ENCODE results near the gene PTX3. TPM values are rescaled to one million over a fixed set of nuclear protein-coding genes. Genes with fewer than 3 reads are reported as not detected.
A peak's percentile ranks its signal among the peaks of the same experiment; 100 is the strongest.

The PTX3 gene
- polyA plus RNA-seq (ENCODE audit: insufficient read length in 4 of 4), result 1 to 10 TPM; 3.8 to 5.4 (median 4.1) TPM

DNA sequence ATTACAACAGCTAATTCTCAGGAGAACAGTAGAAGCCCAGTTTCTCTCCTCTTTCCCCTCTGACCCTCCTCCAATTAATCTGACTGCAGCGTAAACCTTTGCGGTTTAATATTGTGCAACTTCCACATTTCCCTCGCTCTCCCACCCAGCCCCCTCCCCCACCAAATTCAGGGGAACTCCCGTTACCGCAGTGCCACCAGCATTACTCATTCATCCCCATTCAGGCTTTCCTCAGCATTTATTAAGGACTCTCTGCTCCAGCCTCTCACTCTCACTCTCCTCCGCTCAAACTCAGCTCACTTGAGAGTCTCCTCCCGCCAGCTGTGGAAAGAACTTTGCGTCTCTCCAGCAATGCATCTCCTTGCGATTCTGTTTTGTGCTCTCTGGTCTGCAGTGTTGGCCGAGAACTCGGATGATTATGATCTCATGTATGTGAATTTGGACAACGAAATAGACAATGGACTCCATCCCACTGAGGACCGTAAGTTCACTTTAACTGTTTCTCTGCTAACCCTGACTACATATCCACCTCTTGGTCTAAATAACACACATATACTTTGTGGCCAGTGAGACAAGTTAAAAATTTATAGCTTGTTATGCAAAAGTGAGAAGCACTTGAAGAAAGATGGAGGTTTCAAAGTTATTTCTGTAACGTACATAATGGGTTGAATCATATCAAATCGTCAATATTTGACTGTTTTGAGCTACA lies at the start of gene PTX3:
Gene PTX3 (plus strand): TSS at position 268 of the 709 bp plus-strand sequence. CDS start 84 bp downstream, at position 352.
- peak; percentile 20 to 79 (median 52) for DNase-seq (ENCODE audit: low read depth in 4 of 4, low spot score in 2 of 4)

DNA sequence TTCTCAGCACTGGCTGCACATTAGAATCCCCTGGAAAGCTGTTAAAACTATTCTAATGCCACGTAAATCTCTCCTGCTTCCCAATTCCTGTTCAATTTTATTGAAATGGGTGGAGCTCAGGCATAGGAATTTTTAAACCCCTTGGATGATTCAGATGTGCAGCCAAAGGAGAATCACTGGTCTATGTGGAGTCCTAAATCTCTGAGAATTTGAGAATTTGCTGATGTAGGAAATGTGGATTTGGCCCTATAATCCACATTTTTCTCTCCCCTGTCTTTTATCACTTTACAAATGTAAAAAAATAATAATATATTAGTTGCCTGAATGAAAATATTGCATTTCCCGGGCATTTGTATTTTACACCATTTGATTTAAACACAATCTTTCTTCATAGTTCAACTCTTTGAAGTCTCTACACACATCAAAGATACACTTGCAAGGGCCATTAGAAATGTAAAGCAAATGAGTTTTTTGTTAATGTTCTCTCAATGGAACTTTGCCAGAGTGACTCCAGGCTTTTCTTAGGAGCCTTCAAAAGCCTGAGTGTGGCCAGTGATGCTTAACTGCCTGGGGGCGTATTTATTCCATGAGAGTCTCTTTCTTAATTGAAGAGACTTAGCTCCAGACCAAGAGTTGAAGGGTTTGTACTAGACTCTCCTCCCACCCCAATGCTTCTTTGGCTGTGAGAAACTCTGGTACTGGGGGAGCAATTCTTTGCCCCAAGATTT lies 48.8 kb upstream of the PTX3 start:
- DNase-seq (ENCODE audit: low read depth in 4 of 4, low spot score in 2 of 4), result peak in 1 of 4 donors; percentile 32

DNA sequence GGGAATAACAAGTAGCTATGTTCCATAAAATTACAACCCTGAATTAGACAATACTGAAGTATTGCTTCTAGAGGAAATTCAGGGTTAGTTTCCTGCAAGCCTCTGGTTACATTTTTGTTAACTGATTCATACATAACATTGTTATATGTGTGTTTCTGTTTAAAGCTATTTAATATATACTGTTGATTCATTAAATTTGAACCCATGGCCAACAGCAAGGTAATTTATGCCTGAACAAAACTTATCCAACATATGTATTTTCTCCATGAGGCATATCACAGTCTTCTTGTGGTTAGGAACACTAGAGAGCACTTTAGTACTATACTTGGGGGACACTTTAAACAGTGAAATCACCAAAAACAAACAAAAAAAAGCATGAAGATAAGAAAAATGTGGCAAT lies 47.7 kb upstream of the PTX3 start:
- no peak for DNase-seq (ENCODE audit: low read depth in 4 of 4, low spot score in 2 of 4)

DNA sequence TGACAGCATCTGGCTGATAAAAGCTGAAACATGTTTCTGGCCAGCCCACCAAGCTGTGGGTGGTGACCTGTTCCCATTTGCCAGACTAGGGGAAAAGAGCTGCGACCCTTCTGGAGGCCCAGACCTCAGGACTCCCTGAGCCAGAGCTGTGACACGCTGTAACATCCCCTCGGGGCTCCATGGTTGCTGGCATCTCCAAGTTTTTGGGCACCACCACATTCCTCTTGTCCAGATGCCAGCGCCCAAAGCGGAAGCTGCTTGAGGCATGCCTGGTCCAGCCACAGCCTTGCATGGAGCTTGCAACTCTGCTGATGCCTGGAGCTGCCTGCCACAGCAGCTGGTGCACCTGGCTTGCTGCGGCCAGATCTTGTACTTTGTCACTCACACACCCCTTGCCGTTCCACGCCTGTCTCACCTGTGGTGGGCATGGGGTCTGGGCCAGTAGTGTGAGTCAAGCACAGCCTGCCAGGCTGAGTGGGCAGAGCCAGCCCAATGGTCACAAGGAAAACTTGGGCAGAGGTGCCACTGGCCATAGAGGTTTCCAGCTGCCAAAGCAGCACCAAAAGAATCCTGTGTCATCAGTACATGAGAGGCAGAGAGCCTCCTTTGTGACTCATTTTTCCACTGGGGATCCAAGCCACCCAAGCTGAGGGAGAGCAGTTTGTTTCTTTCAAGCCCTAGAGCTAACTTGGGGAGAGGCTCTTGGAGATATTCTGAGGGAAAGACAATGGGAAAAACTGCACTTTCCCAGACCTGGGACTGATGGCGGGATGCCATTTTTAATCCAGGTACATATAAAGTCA lies 45.7 kb upstream of the PTX3 start:
- DNase-seq (ENCODE audit: low read depth in 4 of 4, low spot score in 2 of 4), result no peak

DNA sequence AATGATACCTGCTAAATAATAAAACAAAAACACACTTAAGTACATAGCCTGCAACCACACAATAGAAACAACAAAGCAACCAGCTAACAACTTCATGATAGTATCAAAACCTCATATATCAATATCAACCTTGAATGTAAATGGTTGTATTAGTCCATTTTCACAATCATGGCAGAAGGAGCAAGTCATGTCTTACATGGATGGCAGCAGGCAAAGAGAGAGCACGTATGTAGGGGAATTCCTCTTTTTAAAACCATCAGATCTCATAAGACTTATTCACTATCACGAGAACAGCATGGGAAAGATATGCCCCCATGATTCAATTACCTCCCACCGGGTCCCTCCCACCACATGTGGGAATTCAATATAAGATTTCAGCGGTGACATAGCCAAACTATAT lies 44.5 kb upstream of the PTX3 start:
- DNase-seq (ENCODE audit: low read depth in 4 of 4, low spot score in 2 of 4), result no peak

DNA sequence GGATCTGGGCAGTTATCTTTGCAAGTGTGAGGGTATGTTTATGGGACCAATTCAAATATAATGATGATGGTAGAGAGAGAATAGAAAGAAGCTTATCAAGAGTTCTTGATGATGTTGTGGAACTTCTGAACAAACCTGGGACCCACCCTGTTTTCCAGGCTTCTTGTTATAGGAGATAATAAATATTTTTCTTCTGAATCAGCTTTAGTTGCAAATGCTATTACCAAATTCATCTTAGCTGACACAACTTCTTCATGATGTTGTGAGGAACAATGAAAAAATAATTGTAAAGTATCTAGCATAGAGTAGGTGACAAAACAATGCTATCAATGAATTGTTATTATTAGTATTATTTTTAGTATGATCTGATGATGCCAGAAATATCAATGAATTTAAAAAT lies 43.5 kb upstream of the PTX3 start:
- no peak for DNase-seq (ENCODE audit: low read depth in 4 of 4, low spot score in 2 of 4)

DNA sequence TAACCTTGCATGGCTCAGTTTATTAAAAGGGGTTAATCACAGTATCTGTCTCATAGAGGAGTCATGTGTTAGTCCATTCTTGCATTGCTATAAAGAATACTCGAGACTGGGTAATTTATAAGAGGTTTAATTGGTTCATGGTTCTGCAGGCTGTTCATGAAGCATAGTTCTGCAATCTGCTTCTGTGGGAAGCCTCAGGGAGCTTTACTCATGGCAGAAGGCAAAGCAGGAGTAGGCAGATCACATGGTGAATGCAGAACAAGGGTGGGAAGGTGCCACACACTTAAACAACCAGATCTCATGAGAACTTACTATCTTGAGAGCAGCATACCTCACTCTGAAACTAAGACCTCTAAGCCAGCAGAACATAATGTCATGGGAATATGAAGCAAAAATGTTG lies 42.2 kb upstream of the PTX3 start:
- DNase-seq (ENCODE audit: low read depth in 4 of 4, low spot score in 2 of 4), result no peak

DNA sequence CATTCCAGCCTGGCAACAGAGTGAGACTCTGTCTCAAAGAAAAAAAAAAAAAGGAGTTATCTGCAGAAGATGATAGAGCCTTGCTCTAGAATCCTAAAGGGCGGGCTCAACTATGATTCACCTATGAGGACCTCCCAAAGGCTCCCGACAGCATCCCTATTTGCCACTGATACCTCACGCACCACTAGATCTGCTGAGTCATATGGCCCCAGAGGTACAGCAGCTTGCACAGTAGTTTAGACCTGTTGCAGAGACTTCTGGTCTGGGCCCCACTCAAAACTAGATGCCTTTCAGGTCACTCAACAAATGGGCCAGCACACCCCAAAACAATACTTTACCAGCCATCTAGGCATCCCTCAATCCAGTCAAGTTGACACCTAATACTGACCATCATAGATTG lies 38.1 kb upstream of the PTX3 start:
- DNase-seq (ENCODE audit: low read depth in 4 of 4, low spot score in 2 of 4), result no peak

DNA sequence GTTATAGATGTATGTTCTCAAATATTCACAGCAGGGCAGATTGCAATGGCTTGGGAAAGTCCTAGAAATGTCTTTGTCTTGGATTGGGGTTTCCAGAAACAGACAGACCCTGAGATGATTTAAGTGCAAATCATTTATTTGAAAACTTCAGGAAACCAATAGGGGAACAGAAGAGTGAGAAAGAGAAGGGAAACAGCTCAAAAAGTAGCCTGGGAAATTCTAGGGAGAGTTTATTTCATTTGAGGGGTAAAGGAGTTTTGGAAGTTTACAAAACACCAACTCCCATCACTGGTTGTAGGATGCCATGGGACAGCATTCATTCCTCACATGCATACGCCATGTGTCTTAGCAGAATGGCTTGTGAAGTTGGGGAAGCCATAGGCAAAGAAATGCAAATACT lies 32.3 kb upstream of the PTX3 start:
- no peak for DNase-seq (ENCODE audit: low read depth in 4 of 4, low spot score in 2 of 4)

DNA sequence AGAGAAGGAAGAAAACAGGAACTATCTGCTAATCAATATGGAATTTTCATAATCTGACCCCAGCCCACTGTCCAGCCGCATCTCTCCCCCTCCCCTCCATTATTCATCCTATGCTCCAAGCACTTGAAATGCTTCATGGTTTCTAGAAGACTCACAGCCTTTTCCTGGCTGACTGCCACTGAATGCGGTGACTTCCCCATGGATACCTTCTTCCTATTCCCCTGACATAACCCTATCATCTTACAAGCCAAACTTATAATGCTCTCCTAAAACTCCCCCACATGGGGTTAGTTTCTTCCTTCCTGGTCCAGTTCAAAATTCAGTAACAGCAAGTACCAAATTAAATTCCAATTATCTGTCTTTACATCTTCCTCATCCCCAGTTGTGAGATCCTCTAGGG lies 31.2 kb upstream of the PTX3 start:
- peak in 1 of 4 donors; percentile 6 for DNase-seq (ENCODE audit: low read depth in 4 of 4, low spot score in 2 of 4)

DNA sequence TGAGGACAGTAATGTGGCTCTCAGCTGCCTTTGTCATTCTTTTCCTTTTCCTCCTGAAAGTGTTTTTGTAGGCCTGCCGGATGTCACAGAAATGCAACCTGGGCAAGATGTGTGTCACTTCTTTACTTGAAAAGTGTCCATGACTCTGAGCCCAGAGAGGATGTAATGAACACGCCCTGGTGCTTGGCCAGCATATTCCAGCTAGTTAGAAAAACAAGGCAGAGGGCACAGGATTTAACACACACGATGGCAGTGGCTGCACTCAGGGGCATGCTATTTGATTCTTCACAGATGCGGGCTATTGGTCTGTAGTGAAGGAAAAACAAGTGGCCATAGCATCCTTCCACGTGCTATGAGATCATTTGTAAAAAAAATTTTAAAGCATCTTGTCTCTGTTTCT lies 30.3 kb upstream of the PTX3 start:
- DNase-seq (ENCODE audit: low read depth in 4 of 4, low spot score in 2 of 4), result peak in 1 of 4 donors; percentile 0

DNA sequence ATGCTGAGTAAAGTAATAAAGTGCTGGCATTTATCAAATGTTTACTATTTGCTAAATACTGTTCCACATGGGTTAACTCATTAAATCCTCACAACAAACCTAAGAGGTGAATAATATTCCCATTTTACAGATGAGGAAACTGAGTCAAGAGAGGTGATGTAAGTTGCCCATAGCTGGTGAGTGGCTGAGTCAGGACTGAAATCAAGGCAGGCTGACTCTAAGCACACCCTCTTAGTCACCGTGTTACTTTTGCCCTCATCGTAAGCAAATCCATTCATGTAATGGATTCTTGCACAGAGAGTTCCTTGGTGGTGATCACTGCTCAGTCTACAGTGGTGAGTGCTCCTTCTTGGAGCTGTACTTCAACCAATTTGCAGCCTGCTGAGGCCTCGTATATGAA lies 28.9 kb upstream of the PTX3 start:
- DNase-seq (ENCODE audit: low read depth in 4 of 4, low spot score in 2 of 4), result no peak

DNA sequence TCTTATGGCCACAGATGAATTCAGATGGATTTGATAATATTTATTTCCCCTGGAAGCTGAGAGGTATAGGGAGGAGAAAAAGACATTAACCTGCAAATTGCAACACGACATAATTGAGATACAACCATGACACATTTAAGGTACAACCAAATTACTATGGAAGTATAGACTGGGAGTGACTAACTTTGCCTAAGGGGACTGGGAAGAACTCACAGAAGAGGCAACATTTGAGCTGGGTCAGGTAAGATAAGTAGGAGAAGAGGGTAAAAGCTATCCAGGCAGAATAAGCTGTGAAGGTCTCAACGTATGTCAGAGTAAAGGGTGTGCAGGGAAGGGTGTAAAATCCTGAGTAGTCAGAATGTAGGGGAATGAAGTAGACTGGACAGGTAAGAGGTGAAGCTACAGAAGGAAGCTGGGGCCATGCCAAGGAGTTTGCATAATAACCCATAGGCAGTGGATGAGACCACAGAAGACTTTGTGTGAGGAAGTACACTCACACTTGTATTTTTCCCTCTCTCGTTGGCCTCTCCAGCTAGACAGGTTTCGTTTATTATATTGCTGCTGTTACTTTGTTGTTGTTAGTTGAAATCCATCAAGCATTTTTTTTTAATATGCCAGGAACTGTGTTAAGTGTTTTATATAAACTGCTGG lies 28.0 kb upstream of the PTX3 start:
- no peak for DNase-seq (ENCODE audit: low read depth in 4 of 4, low spot score in 2 of 4)

DNA sequence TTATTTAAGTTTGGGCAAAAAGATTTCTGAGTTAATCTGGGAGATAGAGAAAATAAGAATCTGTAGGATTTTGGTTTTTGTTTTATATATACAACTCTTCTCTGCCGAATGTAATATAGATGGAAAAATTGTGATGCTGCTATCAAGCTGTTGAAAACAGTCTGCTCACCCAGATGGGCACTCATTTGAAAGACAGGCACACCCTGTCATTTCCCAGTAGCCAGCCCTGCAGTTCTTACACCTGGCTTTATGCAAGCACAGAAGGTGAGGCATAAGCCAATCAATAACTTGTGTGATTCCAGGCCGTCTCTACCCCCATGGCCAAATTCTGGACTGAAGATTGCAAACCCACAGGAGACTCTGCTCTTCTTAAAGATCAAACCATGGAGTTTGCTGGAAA lies 27.1 kb upstream of the PTX3 start:
- DNase-seq (ENCODE audit: low read depth in 4 of 4, low spot score in 2 of 4), result no peak

DNA sequence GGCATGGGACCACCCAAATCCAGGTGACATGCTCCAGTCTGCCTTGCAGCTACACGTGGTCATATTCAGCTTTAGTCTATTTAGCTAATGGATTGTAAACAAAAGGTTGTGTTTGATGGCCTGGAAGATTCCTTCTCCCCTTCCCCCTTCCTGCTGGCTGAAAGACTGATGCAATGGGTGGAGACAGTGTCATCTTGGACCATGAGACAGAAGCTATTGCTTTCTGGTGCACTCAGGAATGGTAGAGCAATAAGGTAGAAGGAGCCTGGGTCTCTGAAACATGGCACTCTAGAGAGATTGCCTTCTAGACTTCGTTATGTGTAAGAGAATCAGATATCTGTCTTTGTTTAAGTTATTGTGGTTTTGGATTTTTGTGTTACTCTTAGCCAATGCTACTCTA lies 25.7 kb upstream of the PTX3 start:
- DNase-seq (ENCODE audit: low read depth in 4 of 4, low spot score in 2 of 4), result no peak

DNA sequence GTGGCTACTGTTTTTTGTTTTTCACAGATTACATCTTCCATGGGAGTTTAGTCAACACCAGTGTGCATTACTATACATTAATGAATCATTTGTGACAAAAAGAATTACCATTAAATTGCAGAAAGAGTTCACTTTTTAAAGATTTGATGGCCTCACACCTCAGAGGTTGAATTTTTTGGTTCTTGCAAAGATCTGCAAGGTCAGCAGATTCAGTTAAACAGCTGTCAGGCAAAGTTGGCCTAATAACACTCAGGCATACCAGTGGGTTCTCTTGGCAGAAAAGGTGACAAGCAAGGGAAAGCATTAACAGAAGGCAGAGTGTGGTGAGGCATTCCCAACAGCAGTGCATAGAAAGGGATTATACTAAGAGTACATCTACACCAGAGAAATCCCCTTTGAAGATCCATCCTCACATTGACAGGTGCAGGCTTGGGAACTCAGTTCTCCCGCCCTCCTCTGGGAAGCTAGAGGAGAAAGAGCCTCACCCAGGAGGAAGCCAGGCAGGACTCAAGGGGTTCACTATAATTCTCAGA lies 24.3 kb upstream of the PTX3 start:
- no peak for DNase-seq (ENCODE audit: low read depth in 4 of 4, low spot score in 2 of 4)

DNA sequence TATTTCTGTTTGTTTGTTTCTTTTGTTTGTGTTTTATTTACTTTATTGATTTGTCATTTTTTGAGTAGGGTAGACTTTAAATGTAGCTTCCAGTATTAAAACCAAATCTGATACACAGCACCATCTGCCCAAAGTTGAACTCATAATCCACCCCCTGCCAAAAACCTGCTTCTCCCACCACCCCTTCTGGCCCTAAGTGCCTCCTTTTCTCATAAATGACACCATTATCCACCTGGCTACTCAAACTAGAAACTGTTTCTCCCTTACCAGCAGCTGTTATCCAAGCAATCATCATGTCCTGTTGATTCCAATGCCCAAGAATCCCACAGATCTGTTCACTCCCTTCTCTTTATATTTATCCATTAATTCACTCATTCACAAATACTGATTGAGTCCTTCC lies 21.8 kb upstream of the PTX3 start:
- DNase-seq (ENCODE audit: low read depth in 4 of 4, low spot score in 2 of 4), result no peak

DNA sequence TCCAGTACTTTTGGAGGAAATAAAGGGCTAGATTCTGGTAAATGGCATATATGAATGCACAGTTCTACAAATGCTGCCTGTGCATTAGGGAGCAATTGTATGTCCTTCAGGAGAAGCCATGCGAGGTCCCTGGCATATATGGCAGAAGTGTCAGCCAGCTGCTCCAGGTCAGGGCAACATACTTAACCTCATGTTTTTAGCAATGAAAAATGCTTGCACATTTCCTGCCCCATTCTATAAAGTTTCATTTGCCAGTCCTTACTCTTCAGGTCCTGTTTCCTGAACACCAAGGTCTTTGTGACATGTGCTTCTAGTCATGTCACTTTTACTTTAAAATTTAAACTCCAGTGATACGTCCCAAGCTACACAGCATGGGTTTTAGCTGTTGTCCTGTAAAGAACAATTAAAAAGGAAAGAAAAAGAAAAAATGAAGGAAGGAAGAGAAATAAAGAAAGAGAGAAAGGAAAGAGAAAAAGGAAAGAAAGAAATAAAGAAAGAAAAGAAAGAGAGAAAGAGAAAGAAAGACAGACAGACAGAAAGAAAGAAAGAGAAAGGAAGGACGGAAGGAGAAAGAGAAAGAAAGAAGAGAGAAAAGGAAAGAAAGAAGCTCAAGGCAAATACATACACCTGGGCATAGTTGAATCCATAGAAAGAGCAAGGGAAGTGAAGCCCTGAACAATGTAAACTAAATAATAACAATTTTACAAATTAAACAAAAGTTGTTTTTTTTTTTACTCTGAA lies 20.1 kb upstream of the PTX3 start:
- DNase-seq (ENCODE audit: low read depth in 4 of 4, low spot score in 2 of 4), result no peak

DNA sequence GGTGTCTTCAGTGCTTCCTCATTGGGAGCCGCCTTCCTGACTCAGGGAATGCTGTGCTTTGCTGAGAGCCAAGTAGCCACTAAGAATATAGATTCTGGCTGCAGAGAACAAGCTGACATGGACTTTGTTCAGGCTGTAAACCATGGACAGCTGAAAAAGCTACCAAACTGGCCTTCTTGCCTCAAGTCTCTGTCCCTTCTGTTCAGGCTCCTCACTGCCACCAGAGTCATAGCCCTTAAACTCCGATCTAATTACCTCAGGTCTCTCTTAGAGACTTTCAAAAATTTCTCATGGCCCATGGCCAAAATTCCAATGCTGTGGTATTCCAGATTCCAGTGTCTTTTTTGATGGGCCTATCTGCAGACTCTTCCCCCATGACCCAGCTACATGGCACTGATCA lies 19.4 kb upstream of the PTX3 start:
- no peak for DNase-seq (ENCODE audit: low read depth in 4 of 4, low spot score in 2 of 4)

DNA sequence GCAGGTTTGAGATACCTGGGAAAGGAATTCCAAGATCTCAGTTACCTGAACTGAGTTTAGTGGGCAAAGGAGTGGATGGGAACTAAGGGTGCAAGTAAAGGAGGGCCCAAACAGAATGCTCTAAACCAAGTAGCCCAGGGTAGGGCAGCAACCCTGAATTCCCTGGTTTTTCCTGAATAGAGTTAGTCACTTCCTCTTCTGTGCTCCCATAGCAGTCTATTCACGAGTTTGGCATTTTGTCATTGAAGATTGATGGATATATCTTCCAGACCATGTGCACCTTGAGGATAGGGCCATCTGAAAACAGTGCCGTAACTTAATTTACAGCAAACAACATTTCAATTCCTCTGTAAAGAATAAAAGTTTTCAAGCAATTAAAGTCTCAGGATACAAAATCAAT lies 18.5 kb upstream of the PTX3 start:
- no peak for DNase-seq (ENCODE audit: low read depth in 4 of 4, low spot score in 2 of 4)
